HFFc6 (cell line): ENCODE data around the gene CLP1. TPM values are rescaled to one million over a fixed set of nuclear protein-coding genes. Genes with fewer than 3 reads are reported as not detected.

Experiments
- DNase-seq: peaks from one replicate; pipeline ENCODE4 v3.0.0-alpha.2; 2018
- H3K27ac Mint-ChIP-seq: 2 replicates; pipeline ENCODE4 v1.8.0; 2020; ENCODE audit warnings: mild to moderate bottlenecking, mixed read lengths
- H3K27me3 Mint-ChIP-seq: 2 replicates; pipeline ENCODE4 v1.8.0; 2021; ENCODE audit warnings: mild to moderate bottlenecking, moderate library complexity, mixed read lengths; ENCODE audit not compliant: insufficient read depth
- H3K36me3 Mint-ChIP-seq: 2 replicates; pipeline ENCODE4 v1.8.0; 2021; ENCODE audit warnings: low read depth, mixed read lengths
- H3K4me1 Mint-ChIP-seq: 2 replicates; pipeline ENCODE4 v1.8.0; 2020; ENCODE audit warnings: low read depth, mixed read lengths
- H3K4me3 Mint-ChIP-seq: 2 replicates; pipeline ENCODE4 v1.8.0; 2020; ENCODE audit warnings: mild to moderate bottlenecking, moderate library complexity, mixed read lengths
- H3K9me3 Mint-ChIP-seq: 2 replicates; pipeline ENCODE4 v1.8.0; 2020; ENCODE audit warnings: mild to moderate bottlenecking, mixed read lengths
- total RNA-seq, 6 experiments: library from RNA; stranded (reverse); fragmentation: NEBNext Ultra II Directional; extraction: Animal tissue kit (Norgen Biotek cat#: 25700); gene quantifications; 2 replicates in 1 of 6; 3 replicates in 5 of 6; pipeline ENCODE4 v1.2.3, GENCODE V29; 2021
- TF ChIP-seq, protein P1 (sequence below): fragments of 200-600 bp; sonication (generic); IDR thresholded peaks from 2 replicates; pipeline ENCODE4 v1.5.0; 2021; ENCODE audit warnings: antibody characterized with exemption, mild to moderate bottlenecking

CLP1 gene
- total RNA-seq, 6 experiments from 2014 or later = 13.0 to 17.1 (median 15.6) TPM

DNA sequence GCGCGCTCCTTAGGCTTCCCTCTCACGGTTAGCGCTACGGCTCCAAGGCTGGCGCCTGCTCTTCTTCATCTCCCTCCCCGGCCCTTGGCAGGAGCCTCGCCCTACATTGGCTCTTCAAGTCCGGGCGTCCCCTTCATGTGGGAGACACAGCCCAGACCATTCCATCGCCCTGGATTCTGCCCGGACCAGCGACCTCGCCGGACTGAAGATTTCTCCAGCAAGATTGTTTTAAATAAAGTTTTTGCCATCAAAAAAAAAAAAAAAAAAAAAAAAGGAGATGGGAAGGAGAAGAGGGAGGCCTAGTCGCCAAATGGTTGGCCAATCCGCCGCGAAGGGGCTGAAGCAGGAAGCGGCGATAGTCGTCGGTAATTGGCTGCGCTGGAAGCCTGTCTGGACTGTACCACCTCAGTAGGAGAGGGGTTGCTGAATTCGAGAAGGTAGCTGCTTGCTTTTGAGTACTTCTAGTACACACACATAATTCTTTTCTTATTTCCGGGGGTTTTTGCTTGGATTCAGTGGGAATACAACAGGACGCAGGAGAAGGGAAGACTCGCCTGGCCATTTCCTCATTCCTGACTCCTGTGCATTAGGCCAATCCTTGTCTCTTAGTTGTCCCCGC lies 9.7 kb downstream of the CLP1 start:
- H3K9me3 Mint-ChIP-seq = no peaks in the 10 kb centered on the region
- peaks cover 5% of the 10 kb centered on the region for H3K36me3 Mint-ChIP-seq
- TF ChIP-seq, protein P1, sequence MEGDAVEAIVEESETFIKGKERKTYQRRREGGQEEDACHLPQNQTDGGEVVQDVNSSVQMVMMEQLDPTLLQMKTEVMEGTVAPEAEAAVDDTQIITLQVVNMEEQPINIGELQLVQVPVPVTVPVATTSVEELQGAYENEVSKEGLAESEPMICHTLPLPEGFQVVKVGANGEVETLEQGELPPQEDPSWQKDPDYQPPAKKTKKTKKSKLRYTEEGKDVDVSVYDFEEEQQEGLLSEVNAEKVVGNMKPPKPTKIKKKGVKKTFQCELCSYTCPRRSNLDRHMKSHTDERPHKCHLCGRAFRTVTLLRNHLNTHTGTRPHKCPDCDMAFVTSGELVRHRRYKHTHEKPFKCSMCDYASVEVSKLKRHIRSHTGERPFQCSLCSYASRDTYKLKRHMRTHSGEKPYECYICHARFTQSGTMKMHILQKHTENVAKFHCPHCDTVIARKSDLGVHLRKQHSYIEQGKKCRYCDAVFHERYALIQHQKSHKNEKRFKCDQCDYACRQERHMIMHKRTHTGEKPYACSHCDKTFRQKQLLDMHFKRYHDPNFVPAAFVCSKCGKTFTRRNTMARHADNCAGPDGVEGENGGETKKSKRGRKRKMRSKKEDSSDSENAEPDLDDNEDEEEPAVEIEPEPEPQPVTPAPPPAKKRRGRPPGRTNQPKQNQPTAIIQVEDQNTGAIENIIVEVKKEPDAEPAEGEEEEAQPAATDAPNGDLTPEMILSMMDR = no peak

DNA sequence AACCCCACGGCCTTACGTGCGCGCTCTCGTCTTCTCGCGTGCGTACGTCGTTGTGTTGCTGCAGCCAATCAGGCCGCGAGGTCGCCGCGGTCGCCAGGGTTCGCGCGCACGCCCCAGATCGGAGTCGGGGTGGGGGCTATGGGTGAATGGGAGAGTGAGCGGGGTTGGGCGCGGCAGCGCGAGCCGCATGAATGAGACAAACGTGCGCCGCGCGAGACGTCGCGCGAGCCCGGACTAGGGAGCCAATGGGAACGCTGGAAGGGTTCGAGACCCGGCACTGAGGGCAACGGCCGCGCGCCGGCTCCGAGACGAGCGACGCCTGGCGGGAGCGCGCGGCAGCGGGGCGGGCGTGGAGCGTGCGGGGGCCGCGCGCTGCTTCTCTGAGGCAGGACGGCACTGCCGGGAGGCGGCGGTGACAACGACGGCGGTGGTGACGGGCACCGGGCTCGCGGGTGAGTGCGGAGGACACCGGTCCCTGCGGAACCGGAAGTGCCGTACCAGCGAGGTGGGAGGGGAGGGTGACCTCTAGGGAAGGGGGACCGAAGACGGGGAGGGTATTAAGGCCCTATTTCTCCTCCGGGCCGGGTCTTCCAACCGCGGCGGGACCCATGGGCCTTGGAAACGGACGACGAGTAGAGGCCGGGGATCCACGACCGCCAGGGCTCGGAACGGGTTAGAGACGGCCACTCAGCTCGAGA lies 10.3 kb downstream of the CLP1 start, which contains the start of gene ZDHHC5:
Gene ZDHHC5 (plus strand): TSS at position 379 of the 698 bp plus-strand sequence. CDS start 4,977 bp downstream, outside the sequence.
- peak; percentile 99 for DNase-seq
- peak within 1 kb of the TSS; percentile 90 for H3K4me3 Mint-ChIP-seq
- peaks cover 29% of the 10 kb centered on the region for H3K4me1 Mint-ChIP-seq
- H3K36me3 Mint-ChIP-seq = peaks cover 10% of the 10 kb centered on the region
- no peaks in the 10 kb centered on the region for H3K9me3 Mint-ChIP-seq
- H3K27ac Mint-ChIP-seq = peak within 1 kb of the TSS; percentile 100
- TF ChIP-seq, protein P1 = peak; percentile 81
- peaks cover 3% of the 10 kb centered on the region for H3K27me3 Mint-ChIP-seq

More for the DNA sequence above, 9.7 kb downstream of the CLP1 start:
- Mint-ChIP-seq H3K4me1 (peaks cover 29% of the 10 kb centered on the region), H3K4me3 (peak overlapping the region; percentile 90), H3K27ac (peak overlapping the region; percentile 100), H3K27me3 (peaks cover 3% of the 10 kb centered on the region)
- DNase-seq = peak; percentile 98

DNA sequence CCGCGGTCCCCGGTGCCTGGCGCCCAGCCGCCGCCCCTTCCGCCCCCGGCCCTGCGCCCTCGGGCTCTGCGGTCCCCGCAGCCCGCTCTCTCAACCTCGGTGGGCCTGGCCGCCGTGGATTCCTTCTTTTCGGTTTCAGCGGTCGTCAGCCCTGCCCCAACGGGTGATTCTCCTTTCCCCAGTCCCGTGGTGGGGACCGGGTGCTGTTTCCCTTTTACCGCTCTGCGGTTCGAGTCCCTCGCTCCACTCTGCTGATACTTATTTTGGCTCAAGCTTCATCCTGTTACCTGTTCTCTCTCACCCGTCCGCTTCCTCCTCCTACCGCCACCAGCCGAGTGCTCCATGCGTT lies 10.8 kb downstream of the CLP1 start:
- TF ChIP-seq, protein P1 = no peak
- Mint-ChIP-seq H3K4me3 (peak overlapping the region; percentile 90), H3K27ac (peak overlapping the region; percentile 100), H3K4me1 (peaks cover 29% of the 10 kb centered on the region), H3K27me3 (peaks cover 3% of the 10 kb centered on the region), H3K9me3 (no peaks in the 10 kb centered on the region), H3K36me3 (peaks cover 14% of the 10 kb centered on the region)
- no peak for DNase-seq

DNA sequence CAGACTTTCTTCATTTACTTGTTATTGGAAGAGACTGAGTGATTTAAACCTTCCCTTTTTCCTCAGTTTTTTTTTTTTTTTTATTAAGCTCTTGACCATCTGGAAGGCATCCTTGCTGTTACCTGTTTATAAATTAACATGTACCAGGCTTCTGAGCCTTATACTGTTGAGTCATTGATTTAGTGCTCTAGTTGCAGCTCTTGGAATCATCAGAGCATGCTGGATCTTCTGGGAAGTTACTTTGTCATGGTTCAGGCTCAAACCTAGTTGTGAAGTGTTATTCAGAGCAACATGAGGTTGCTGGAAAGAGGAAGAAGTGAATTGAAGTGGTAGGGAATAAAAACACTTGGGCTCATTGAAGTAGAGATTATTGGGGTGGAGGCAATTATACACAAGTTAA lies 16.7 kb downstream of the CLP1 start:
- Mint-ChIP-seq H3K4me1 (peaks cover 28% of the 10 kb centered on the region), H3K36me3 (peaks cover 15% of the 10 kb centered on the region), H3K27ac (peak overlapping the region; percentile 29), H3K27me3 (no peaks in the 10 kb centered on the region; the same call in 1 of the 2 replicates), H3K9me3 (no peaks in the 10 kb centered on the region), H3K4me3 (no peak overlapping the region)
- no peak for DNase-seq
- TF ChIP-seq, protein P1 = no peak

DNA sequence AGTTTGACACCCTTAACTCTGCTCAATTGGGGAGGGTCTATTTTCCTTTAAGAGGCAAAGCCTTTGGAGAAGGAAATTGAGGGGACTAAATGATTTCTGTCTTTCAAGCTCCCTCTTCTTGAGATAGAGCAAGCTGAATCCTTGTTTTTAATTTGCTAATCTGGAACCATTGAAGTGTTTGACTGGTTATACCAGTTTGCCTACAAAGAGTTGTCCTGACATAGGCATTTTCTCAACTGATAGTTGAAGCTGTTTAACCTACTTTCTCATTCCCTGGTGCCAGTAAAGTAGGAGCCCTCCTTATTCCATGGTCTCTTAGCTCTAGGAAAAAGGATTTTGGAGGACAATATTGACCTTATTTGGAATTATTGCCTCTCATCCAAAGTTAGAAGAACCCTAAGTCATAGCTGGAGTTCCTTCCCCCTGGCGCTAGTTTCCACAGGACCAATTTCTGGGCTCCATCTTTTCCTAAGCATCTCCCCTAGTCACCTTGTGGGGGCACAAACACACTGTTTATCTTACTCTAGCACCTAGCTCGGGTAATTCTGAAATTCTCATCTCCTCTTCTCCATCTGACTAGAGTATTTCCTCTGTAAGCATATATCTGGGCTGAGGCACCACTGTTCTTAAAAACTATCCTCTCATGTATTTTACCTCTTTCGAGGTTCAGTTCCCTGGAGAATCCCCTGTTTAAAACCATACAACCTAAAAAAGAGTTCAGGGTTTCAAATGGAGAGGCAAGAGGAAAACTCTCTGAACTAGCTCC lies 17.8 kb downstream of the CLP1 start:
- Mint-ChIP-seq H3K4me3 (no peak overlapping the region), H3K9me3 (no peaks in the 10 kb centered on the region), H3K36me3 (peaks cover 15% of the 10 kb centered on the region), H3K27ac (no peak overlapping the region), H3K4me1 (peaks cover 27% of the 10 kb centered on the region), H3K27me3 (no peaks in the 10 kb centered on the region; the same call in 1 of the 2 replicates)
- no peak for DNase-seq
- TF ChIP-seq, protein P1 = no peak
